ENCODE measurements around the gene SORCS2.

SORCS2 gene

DNA sequence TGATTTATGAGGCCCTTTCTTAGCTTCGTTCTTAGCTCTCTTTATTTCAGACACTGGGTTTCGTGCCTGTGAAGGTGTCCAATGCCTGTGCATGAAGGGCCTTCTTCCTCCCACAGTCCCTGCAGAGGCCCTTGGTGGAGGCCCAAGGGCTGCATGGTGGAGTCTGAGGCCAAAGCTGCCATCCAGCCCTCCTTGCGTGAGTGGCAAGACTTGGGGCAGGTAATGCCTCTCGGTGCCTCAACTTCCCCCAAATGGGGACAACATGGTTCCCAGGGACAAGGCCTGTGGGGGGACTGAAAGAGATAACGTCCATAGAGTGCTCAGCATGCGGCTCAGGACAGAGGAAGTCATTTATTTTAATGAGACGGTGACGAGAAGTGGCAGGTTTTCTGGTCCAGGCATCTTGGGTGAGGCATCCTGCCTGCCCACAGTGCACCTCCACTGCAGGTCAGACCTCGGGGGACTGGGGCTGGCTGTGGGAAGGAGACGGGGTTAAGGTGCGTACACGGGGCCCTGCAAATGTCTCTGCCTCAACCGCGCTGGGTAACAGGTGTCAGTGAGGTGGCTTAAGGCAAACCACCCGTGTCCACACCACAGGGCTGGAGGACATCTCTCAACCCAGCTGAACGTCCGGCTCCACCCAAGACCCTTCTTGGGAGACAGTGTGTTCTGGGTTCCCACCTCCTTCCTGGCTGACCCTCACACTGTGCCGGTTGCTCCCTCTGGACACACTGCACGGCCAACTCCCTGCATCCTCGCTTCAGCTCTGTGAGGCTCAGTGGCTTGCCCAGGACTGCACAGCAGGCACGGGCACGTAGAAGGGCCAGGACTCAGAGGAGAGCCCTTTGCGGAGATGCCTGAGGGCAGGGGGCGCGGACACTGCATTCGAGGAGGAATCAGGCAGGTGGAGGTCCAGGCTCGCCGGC, 191.9 kb downstream of the SORCS2 start:
- no peak for DNase-seq

DNA sequence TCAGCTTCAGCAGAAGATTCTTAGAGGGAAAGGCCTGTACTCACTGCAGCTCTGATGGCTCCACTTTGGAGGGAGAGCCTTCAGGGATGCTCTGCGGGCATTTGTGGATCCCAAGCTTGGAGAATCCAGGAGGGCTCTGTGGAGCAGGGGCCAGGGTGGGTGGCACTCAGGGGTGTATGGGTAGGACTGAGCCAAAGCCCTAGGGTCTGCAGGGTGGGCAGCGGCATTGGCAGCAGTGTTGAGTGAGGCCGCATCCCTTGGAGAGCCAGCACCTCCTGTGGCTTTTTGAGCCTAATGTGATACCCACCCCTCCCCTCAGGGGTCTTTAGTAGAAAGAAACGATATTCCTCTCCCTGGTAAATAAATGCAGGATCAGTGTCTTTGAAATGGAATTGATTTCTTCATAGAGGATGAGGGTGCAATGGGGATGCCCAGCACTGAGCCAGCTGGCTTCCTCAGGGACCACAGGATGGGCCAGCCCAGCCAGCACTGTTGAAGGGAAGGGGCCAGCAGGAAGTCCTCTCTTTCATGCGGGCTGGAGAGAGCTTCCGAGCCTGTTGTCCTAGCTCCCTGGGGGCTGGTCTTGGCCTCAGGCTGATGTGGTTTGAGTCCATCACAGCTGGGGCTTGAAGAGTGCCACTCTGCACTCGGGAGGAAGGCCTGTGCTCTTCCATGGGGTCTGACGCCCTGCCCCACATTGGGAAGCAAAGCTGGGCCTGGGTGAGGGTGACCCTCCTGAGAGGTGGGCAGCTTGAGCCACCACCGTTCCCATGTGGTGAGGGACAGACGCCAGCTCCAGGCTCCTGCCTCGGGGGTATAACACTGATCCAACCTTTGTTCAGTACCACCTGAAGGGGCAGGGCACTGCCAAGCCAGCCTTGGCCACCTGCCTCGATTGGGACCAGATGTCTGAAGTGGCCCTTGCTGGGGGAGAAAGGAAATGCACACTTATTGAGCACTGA, 192.9 kb downstream of the SORCS2 start:
- DNase-seq: no peak

DNA sequence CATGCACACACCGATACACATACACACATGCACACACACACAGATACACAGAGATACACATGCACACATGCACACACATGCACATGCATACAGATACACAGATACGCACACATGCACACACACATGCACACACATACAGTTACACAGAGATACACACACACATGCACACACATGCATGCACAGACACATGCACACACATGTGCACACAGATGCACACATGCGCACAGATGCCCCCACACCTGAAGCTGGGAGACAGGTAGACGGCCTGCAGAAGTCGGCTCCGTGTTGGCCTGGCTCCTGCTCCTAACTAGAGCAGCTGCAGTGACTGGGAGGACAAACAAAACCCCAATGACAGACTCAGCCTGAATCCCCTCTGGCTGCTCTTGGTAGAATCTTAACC, 195.6 kb downstream of the SORCS2 start:
- no peak for DNase-seq

DNA sequence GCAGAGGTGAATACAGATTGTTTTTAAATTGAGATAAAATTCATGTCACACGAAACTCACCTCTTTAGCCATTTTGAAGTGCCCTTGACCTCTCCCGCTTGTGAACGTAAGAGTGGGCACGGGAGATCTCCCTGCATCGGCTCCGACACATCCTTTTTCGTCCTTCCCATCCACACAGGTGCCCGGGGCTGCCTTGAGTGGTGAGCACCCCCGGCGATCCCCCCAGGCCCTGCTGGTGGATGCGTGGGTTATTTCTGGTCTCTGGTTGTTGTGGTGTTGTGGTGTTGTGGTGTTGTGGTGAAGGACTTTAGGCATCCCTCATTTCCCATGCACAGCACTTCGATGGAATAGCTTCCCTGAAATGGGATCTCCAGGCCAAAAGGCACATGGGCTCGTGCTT, 196.3 kb downstream of the SORCS2 start:
- DNase-seq: no peak

DNA sequence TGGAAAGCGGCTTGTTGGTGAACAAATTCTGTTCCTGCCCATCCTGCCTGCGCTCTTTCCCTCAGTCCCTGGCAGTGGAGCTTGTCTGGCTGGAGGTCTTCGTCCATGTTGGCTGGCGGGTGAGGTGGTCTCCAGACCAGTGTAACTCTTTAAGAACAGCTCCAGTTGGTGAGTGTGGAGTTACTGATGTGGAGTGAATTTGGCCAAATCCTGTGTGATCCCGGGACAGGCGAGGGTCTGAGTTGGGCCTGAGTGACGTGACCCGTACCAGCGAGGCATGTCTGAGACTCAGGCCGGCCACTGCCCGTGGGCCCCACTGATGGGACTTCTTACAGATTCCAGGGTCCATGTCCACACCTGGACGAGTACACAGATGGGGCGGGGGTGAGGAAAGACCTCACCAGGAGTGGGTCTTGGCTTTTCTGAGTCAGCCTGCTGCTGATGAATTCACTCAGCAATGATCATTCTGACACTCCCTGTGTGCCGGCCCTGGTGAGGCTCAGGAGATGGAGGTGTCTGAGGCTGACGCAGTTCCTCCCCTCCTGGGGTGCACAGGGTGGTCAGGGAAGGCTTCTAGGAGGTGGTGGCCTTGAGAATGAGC, 196.9 kb downstream of the SORCS2 start:
- DNase-seq: no peak

DNA sequence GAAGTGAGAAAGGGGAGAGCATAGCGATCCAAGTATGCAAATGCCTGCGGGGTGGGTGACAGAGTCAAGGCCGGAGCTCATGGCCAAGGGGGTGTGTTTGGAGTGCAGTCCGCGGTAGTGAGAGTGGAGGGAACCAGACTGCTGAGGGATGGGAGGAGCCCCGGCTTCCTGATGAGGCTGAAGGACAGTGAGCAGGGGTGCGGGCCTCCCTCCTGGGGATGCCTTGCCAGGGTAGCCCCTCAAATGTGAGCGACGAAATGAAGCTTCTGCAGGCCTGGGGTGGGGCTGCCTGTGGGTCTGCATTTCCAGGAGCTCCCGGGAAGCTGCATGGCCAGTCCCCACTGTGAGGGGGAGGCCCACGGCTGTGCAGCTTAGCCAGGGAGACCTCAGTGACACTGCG, 197.4 kb downstream of the SORCS2 start:
- DNase-seq: no peak

GRCh38 chr4:7390336-7390735, 198.0 kb downstream of the SORCS2 start:
- DNase-seq: no peak

GRCh38 chr4:7390906-7391636, 198.7 kb downstream of the SORCS2 start:
- DNase-seq: no peak

DNA sequence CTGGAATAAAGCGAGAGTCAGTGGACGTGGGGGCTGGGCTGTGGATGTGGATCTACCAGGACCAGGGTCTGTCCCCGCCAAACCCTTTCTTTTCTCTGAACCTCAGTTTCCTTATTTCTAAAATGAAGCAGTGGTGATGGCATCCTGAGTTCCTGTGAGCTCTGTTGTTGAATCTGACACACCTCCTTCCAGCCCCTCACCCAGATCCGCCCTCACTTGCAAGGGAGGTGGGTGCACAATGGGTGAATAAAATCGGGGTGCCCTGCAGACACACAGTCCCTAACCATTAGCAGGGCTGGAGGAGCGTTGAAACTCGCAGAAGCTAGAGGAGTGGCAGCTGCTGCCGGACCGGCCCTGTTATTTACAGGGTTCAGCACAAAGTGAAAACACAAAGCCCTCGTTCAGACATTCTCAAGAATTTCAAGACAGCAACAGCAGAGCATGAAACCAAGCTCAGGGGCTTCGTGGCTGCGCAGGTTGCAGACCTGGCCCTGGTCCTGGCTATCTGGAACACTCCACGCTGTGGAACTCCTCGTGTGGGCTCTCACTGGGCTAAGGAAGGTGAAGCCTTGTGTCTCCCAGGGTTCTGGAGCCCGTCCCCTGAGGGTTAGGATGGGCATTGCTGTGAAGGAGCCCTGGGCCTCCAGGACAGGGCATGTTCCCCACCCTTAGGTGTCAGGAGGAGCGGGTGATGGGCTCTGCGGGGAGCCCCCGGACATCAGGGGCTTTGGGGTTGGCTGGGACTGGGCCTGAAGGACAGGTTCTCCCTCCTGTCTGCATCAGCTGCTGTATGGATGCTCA, 199.5 kb downstream of the SORCS2 start:
- no peak for DNase-seq

GRCh38 chr4:7392438-7393421, 200.4 kb downstream of the SORCS2 start:
- DNase-seq: no peak

DNA sequence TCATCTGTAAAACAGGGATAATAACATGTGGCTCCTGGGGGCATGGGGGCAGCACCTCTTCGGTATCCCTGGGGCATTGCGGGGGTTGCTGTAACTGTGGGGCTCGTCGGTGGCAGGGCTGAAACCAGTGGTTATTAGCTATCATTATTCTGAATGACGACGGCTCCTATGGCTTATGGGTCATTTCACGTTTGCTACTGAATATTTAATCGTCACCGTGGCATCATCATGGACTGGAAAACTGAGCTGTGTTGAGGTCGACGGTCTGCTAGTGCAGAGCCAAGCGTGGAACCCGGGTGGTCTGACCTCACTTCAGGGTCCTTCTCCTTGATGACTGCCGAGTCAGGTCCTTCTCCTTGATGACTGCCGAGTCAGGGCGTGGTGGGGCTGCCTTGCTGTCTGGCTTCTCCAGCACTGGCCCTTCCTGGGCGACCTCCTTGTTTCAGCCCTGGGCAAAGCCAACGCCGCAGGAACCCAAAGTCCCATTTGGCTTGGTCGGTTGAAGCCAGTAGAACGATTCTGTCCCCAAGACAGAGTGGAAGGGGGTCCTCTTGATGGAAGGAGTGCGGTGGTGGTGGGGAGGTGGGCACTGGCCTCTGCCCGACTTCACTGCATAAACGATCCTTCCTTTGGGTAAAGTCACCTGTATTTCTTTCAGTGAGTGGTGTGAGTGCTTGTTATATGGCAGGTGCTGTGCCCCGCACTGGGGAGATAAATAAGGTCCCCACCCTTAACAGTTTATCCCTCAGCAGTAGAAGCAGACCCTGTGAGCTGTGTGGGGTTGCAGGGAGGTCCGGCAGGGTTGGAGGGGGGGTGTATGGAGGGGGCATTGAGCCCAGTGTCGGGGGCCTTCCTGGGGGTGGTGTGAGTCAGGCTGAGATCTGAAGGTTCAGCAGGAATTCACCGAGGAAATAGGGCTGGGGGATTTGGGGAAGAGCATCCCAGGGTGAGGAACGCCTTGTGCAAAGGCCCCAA, 201.6 kb downstream of the SORCS2 start:
- DNase-seq: no peak

DNA sequence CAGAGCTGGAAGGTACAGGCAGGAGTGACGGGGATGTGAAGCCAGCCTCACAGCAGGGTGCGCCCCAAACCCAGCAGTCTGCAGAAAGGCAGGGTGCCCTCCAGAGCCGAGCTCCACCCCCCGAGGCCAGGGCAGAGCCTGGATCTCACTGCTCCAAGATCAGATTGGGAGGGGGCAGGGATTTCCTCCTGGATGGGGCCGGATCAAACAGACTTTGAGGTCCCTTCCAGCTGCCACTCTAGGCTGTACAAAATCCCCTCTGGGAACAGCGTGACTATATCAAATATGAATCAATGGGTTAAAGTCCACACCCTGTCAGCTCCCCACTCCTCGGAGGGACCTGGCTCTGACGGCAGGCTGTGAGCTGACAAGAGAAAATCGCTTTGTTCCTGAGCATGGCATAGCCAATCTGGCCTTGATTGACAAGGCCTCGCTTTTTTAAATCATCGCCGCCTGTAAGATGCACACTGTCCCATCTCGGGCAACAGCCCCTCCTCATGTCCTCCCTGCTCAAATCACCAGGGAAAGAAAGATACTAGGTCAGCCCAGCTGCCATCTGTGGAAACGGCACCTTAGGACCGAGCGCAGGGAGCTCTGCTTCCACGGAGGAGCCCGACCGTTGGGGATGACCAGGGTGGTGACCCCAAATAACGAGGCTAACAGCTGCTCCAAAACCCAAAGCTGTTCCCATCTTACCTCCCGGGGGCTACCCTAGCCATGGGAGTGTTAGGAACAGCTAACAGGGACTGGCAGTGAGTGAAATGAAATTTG, 202.5 kb downstream of the SORCS2 start:
- no peak for DNase-seq

DNA sequence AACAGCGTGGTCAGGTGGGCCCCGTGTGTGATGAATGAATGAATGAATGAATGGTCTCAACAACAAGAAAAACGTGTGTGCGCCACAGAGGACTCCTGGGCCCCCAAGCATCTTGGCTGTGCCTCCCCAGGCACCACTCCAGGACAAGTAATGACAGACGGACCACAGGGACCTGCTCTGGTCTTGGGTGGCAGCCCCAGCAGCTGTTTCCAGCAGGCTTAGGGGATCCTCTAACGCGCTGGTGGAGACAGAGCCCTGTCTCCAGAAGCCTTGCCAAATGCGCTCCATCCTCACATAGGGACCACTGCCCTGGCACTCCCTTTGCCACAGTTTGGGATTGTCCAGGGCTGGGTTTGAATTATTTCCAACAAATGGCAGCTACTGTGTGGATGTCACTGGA, 203.3 kb downstream of the SORCS2 start:
- no peak for DNase-seq

DNA sequence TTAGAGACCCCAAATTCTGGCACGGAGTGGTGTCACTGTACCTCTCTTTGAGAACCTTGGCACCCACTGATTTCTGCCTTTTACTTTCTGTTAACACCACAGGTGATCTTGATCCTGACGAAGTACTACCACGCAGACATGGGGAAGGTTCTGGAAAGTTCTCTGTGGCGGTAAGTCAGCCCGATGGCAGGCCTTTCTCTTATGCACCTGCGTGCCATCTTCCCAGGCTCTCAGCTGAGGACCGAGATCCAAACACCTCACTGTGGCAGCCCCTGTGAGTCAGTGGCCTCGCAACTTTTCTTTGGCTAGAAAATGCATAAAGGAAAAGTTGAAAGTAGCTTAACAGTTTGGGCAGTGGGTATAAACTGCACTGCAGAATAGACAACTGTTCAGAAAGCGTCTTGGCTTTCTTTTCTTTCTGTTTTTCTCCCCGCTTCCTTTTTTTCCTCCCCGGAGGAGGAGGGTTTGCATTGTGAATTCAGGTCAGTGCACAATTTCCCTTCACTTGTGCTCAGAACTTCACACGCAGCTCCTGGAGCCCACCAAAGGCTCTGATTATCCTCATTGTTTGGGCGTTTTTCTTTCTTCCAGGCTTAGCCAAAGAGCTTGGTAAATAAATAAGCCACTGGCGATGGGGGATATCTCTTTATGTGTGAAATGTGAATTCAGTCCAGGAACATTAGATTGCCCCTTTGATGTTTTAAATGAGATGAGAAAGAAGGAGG, 204.0 kb downstream of the SORCS2 start:
- DNase-seq: no peak

- DNase-seq: no peak
These were observed 205.1 kb downstream of the SORCS2 start for GRCh38 chr4:7397206-7398103.

DNA sequence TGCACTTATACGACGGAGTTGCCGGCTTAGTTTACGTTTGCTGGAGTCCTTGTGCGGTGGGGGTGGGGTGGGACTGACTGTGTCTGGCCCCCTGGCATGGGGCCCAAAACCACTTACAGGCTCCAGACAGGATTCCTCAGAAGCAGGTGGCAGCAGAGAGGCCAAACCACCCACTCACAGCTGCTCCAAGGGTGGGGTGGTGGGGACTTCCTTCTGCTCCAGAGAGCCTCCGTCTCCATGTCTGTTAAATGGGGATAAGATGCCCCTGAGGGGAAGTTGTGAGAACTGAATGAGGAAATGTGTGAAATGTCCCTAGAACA, 205.7 kb downstream of the SORCS2 start:
- DNase-seq: peak in 2 of 3 donors; percentile 20 to 40

All from suppressor macrophage treated with lipopolysaccharide for 1 hour (primary cell).